ENCODE results near the gene DNAJC8.

DNA sequence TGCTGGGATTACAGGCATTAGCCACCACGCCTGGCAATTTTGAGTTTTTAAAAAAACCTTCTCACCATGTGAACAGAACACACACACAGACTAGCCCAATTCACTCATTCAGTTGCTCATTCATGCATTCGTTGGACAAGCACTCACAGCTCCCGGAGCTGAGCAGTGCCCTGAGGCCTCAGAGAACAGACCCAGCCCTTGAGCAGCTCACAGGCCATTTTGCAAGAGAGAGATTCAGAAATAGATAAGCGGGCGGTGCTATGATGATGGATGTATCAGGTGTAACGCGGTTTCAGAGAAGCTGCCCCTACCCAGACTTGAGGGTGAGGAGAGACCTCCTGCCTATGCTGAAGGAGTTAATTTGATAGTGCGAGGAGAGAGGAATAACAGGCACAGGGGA, 74.9 kb downstream of the DNAJC8 start:
- TF ChIP-seq POLR2A (IDR thresholded peaks at IDR 0.05) (no peak), POLR2AphosphoS5 (IDR thresholded peaks at IDR 0.05) (no peak)
- TF ChIP-seq, protein P1, sequence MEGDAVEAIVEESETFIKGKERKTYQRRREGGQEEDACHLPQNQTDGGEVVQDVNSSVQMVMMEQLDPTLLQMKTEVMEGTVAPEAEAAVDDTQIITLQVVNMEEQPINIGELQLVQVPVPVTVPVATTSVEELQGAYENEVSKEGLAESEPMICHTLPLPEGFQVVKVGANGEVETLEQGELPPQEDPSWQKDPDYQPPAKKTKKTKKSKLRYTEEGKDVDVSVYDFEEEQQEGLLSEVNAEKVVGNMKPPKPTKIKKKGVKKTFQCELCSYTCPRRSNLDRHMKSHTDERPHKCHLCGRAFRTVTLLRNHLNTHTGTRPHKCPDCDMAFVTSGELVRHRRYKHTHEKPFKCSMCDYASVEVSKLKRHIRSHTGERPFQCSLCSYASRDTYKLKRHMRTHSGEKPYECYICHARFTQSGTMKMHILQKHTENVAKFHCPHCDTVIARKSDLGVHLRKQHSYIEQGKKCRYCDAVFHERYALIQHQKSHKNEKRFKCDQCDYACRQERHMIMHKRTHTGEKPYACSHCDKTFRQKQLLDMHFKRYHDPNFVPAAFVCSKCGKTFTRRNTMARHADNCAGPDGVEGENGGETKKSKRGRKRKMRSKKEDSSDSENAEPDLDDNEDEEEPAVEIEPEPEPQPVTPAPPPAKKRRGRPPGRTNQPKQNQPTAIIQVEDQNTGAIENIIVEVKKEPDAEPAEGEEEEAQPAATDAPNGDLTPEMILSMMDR (IDR thresholded peaks at IDR 0.05): no peak
